ENCODE data around the gene POLR2J3.
"Not testable (repeated sequence)": the region's sequence is repeated elsewhere in the genome, so short reads cannot be mapped to it uniquely, and the experiment has no call there.

POLR2J3 gene

DNA sequence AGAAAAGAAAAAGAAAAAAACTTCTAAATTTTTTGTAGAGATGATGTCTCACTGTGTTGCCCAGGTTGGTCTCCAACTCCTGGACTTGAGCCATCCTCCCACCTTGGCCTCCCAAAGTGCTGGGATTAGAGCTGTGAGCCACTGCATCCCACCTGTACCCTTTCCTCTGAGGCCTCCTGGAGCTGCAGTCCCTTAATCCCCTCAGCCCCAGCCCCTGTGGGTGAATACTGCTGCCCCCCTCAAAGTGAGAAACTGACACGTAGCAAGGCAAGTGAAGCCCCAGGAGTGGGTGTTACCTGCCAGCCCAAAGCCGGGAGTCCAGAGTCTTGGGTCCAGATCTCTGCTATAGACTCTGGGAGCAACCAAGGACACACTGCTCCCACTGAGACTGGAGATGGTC lies 47.6 kb downstream of the POLR2J3 start:
- DNase-seq: not testable (repeated sequence)

DNA sequence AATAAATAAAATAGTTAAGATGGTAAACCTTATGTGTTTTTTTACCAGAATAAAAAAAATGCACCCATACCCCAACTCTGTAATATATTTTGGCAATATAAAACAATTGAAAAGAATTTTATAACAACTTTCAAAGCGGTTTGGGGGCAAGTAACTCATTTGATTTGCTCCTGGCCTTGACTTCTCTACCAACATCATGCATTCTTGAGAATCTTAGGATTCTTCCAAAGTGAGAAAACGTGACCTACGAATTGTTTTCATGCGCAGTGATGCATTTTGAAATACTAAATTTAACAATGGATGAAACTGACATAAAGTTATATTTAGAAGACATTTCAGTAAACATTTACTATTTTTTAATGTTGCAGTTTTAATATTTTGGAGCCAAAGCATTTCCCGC lies 51.6 kb downstream of the POLR2J3 start:
- not testable (repeated sequence) for DNase-seq

DNA sequence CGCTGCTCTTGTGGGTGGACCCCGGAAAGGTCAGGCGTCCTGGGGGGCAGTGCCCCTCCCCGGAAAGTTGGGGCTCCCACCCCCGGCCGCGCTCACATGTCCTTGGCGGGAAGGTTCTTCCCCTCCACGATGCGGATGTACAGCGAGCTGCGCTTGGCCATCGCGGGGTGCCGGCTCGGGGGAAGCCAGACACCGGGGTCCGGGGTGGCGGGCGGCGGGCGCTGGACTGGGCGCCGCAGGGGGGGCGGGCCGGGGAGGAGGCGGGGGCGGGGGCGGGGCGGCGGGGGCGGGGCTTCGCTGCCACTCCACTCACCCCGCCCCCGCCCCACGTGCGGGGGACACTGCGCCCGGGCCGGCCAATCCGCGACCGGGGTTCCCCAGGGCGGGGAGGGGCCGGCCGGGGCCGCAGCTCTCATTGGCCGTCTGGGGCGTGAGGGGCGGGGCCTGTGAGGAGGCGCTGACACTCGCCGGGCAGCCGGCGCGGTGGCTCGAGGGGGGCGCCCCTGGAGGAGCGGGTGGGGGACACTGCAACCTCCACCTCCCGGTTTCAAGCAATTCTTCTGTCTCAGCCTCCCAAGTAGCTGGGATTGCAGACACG lies 54.7 kb downstream of the POLR2J3 start, which contains the start of gene RASA4B:
Gene RASA4B, minus strand, starts transcription at position 228 of the 598 bp plus-strand sequence. Its CDS starts 67 bp downstream, at position 161.
- DNase-seq: not testable (repeated sequence)
